HG02642 (cell line): ENCODE data around the gene SMIM20.
"Not testable (repeated sequence)": the region's sequence is repeated elsewhere in the genome, so short reads cannot be mapped to it uniquely, and the experiment has no call there.

Source experiments
- ATAC-seq: cut with Tn5 transposase; IDR thresholded peaks from one replicate; pipeline ENCODE4 v1.9.1; 2021; ENCODE audit warnings: mild to moderate bottlenecking; ENCODE audit not compliant: unreplicated experiment, poor library complexity

The SMIM20 gene

GRCh38 chr4:25889589-25890503 lies 24.2 kb upstream of the SMIM20 start:
- no peak for ATAC-seq

- no peak for ATAC-seq
Observed at GRCh38 chr4:25890571-25891485, 23.2 kb upstream of the SMIM20 start.

GRCh38 chr4:25892796-25893195 lies 21.2 kb upstream of the SMIM20 start:
- no peak for ATAC-seq

GRCh38 chr4:25896776-25897539 lies 17.1 kb upstream of the SMIM20 start:
- ATAC-seq = no peak

- no peak for ATAC-seq
Observed at GRCh38 chr4:25900310-25900709, 13.7 kb upstream of the SMIM20 start.

- ATAC-seq = no peak
Observed at GRCh38 chr4:25901030-25901430, 13.0 kb upstream of the SMIM20 start.

- no peak for ATAC-seq
Observed at GRCh38 chr4:25903900-25904747, 9.9 kb upstream of the SMIM20 start.

GRCh38 chr4:25904748-25905082 lies 9.3 kb upstream of the SMIM20 start:
- ATAC-seq = no peak

GRCh38 chr4:25905371-25905770 lies 8.6 kb upstream of the SMIM20 start:
- no peak for ATAC-seq

GRCh38 chr4:25906113-25906512 lies 7.9 kb upstream of the SMIM20 start:
- ATAC-seq = not testable (repeated sequence)

GRCh38 chr4:25908491-25908901 lies 5.5 kb upstream of the SMIM20 start:
- no peak for ATAC-seq

- ATAC-seq = no peak
Observed at GRCh38 chr4:25911356-25911755, 2.7 kb upstream of the SMIM20 start.

GRCh38 chr4:25913056-25913850 lies 767 bp upstream of the SMIM20 start:
- ATAC-seq = peak; percentile 26

GRCh38 chr4:25914670-25915352 lies 791 bp downstream of the SMIM20 start:
- ATAC-seq = peak; percentile 4

GRCh38 chr4:25915353-25915705 lies 1.3 kb downstream of the SMIM20 start:
- no peak for ATAC-seq

- no peak for ATAC-seq
Observed at GRCh38 chr4:25916870-25917269, 2.9 kb downstream of the SMIM20 start.

- ATAC-seq = no peak
Observed at GRCh38 chr4:25919676-25920075, 5.7 kb downstream of the SMIM20 start.

- no peak for ATAC-seq
Observed at GRCh38 chr4:25921922-25922321, 7.9 kb downstream of the SMIM20 start.
